Measurements from ENCODE around the gene OGA.

- TF ChIP-seq EZH2phosphoT487 (IDR thresholded peaks at IDR 0.05) (no peak), CTCF (IDR thresholded peaks at IDR 0.05) (no peak)
Observed at GRCh38 chr10:101767600-101767945, 50.7 kb downstream of the OGA start.

Data from neural progenitor cell (in vitro differentiated cells).